Glomerular visceral epithelial cell (primary cell): Measurements from ENCODE around the gene CLCNKB.

Source experiments
- DNase-seq: peaks from one replicate; pipeline ENCODE4 v3.0.0-alpha.2; 2016; ENCODE audit errors: extremely low spot score

Gene CLCNKB

GRCh38 chr1:16093611-16094010 lies 50.0 kb downstream of the CLCNKB start:
- no peak for DNase-seq

DNA sequence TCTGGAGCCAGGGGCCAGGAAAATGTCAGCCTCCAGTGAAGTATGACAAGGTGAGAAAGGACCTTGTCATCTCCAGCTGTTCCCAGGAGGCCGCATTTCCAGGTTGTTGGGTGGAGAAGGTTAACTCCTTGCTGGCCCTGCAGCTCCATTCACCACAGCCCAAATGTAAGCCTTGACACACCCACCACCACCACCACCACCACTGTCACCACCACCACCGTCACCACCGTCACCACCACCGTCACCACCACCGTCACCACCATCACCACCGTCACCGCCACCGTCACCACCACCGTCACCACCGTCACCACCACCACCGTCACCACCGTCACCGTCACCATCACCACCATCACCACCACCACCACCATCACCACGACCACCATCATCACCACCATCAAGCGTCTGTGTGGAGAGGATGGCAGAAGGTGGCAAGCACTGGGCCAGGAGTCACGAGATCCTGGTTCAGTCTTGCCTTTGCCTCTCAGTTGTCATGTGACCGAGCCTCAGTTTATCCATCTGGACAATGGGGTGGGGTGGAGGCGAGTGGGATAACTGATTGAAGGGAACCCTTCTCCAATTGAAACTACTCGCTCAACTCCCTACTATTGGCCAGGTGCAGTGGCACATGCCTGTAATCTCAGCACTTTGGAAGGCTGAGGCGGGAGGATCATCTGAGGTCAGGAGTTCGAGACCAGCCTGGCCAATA lies 51.0 kb downstream of the CLCNKB start:
- DNase-seq: no peak

DNA sequence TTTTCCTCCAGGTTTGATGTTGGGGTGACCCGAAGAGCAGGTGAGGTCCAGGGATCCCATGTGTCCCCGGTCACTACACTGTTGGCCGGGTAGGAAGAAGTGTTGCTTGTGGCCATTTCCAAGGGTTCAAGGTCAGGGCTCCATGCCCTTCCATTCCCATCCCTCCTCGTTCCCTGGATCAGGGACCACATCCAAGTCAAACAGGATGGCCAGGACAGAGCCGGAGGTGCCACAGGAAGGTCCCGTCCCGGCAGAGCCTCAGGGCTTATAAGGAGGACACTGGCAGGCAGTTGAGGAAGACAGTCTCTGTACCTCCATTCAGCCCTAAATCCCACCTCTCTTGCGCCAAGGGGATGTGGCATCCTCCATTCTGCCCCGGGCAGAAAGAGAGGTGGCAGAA lies 51.9 kb downstream of the CLCNKB start:
- DNase-seq: no peak

GRCh38 chr1:16099412-16099811 lies 55.8 kb downstream of the CLCNKB start:
- no peak for DNase-seq

DNA sequence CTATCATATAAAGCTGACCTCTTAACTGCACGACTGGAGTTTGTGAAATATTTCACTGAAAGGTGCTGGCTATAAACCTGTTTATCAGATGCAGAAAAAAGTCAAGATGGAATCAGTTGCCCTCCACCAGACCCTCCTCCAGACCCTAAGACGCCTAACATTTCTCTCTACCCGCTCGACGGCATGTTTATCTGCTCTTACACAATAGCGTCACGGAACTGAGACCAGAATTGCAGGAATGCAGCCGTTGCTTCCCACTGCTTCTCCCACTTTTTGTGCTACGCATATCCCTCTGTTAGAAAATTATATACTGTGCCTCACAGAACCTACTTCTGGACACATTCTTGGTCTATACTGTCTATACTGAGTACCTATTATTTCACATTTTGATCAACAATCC lies 58.0 kb downstream of the CLCNKB start:
- no peak for DNase-seq
